H54 (cell line): ENCODE data around the gene IGF2BP1.

Experiments
- DNase-seq: peaks from one replicate; pipeline ENCODE4 v3.0.0; 2011; ENCODE audit warnings: low spot score, mixed read lengths; ENCODE audit not compliant: insufficient read length
- FAIRE-seq: peaks from 3 replicates; lab custom pipeline; 2011; peaks lifted over from hg19 to GRCh38; lab: Jason Lieb, UNC
- POLR2A ChIP-seq: IDR thresholded peaks from 2 replicates; pipeline ENCODE4 v1.6.1; 2011; ENCODE audit warnings: low read depth, mild to moderate bottlenecking, low read length

The IGF2BP1 gene

DNA sequence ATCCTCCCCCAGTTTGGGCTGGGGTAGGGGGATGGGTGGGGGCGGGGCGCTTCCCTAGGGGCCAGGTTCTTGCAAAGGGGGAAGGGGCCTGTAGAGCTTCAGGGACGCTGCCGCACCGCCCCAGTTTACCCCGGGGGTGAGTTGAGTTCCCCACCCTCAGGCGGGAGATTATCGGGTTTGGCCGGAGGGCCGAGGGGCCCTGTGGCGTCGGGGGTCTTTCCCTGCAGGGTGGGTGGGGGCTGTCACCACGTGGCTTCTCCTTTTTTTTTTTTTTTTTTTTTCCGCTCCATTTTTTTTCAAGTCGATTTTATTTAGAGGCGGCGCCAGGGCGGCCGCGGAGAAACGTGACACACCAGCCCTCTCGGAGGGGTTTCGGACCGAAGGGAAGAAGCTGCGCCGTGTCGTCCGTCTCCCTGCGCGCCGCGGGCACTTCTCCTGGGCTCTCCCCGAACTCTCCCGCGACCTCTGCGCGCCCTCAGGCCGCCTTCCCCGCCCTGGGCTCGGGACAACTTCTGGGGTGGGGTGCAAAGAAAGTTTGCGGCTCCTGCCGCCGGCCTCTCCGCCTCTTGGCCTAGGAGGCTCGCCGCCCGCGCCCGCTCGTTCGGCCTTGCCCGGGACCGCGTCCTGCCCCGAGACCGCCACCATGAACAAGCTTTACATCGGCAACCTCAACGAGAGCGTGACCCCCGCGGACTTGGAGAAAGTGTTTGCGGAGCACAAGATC, at the start of gene IGF2BP1:
Gene IGF2BP1, plus strand, starts transcription at position 283 of the 724 bp plus-strand sequence. Its CDS starts 361 bp downstream, at position 644.
- no peak for FAIRE-seq

DNA sequence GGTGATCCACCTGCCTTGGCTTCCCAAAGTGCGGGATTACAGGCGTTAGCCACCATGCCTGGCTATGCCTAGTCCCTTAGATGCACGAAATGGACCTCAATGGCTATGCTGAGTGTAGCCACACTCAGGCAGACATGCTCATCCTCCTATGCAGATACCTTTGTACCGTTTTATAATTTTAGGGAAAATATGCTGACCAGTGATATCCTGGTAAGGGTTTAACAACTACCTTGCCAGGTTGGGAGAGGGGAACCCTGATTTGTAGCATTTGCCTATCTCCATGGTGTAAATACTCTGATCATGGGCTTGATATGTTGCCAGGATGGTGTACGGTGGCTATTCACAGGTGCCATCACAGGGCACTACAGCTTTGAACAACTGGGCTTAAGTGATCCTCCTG, 45.6 kb upstream of the IGF2BP1 start:
- FAIRE-seq: no peak
- no peak for DNase-seq
- TF ChIP-seq POLR2A: no peak

More for the DNA sequence above, at the start of gene IGF2BP1:
- TF ChIP-seq POLR2A: peak; percentile 48
- no peak for DNase-seq

DNA sequence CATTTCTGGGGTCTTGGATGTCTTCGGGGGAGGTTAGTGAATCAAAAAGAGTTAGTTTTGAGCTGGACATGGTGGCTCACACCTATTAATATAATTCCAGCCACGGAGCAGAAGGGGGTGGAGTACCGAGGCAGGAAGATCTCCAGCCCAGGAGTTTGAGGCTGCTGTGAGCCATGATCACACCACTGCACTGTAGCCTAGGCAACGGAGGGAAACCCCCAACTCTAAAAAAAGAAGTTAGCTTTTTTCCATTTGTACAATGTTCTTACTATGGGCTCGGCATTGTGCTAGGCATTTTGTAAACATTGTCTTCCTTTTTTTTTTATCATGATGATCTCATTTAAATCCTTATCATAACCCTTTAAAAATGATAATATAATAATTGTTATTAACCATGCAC, 44.3 kb upstream of the IGF2BP1 start:
- FAIRE-seq (no peak), DNase-seq (no peak)
- TF ChIP-seq POLR2A: no peak

GRCh38 chr17:48954300-48954755, 42.9 kb upstream of the IGF2BP1 start:
- peak; percentile 30 for FAIRE-seq
- TF ChIP-seq POLR2A: no peak
- no peak for DNase-seq

DNA sequence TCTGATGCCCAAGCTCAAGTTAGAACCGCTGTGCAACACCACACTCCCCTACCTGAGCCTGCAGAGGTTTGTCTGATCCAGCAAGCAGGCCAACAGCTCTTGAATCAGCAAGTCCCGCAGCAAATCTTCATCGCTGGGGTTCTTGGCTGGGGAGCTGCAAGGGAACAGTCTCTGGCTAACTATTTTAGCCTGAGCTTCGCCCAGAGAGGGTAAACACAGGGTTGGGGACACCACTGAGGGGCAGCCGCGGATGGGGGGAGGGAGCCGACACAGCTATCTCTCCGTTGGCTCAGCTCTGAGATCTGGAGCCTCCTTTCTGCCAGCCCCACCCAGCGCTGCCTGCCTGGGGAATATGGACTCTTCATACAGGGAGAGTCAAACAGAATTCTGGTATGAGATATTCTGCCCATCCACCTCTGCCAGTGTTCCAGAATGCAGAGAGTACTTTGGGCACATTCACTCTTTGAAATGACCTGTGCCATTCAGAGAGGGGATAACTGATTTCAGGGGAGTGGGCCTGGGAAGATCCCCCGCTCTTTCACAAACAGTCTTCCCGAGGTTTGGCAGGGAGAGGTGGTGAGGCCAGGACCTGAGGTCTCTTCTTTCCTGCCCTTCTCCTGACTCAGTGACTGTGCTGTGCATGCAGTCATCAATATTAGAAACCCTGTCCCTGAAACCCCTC, 36.2 kb upstream of the IGF2BP1 start:
- no peak for TF ChIP-seq POLR2A
- FAIRE-seq (no peak), DNase-seq (no peak)

- DNase-seq (peak; percentile 83), FAIRE-seq (no peak)
- TF ChIP-seq POLR2A: peak; percentile 30; the same call in 1 of the 2 replicates
Observed at GRCh38 chr17:48961516-48962233, 35.5 kb upstream of the IGF2BP1 start.

DNA sequence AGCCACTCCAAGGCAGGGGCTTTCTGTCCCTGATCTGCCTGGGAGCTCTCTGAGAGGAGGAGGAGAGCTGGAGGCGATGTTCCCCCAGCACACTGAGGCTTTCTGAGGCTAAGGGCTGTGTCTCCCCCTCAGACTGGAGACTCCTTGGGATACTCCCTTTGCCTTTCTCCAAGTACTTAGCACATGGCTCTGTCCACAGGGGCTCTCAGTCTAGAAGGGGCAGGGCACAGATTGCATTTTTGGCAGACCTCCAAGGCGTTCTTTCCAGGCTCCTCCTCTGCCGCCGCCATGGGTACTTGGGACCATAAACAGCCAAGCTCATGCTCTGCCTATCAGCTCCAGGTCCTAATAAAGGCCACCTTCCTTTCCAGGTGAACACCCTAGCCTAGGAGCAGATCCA, 27.0 kb upstream of the IGF2BP1 start:
- DNase-seq (no peak), FAIRE-seq (no peak)
- no peak for TF ChIP-seq POLR2A

DNA sequence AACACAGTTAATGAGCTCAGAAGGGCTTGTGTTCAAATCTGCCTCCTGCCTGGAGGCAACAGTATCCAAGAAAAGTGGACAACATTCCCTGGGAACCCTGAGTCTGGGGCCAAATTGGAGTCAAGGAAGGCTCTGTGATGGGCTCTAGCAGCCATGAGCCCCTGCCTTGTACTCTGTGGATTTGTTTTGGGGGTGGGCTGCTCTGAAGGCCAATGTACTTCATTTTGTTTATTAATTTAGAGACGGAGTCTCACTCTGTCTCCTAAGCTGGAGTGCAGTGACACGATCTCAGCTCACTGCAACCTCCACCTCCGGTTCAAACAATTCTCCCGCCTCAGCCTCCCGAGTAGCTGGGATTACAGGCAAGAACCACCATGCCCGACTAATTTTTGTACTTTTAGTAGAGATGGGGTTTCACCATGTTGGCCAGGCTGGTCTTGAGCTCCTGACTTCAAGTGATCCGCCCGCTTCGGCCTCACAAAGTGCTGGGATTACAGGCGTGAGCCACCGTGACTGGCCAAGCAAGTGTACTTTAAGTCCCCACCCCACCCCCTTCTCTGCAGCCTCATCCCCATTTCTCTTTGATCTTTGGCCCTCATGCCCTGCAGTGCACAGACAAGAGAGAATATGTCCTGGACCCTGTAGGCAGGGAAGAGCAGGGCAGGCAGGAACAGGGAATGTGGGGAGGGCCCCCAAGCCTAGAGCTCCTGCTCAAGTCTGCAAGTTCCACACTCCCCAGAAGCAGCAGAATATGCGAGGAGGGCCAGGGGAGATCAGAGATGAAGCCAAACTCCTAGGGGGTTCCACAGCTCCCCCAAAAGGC, 26.1 kb upstream of the IGF2BP1 start:
- no peak for DNase-seq
- FAIRE-seq: no peak

DNA sequence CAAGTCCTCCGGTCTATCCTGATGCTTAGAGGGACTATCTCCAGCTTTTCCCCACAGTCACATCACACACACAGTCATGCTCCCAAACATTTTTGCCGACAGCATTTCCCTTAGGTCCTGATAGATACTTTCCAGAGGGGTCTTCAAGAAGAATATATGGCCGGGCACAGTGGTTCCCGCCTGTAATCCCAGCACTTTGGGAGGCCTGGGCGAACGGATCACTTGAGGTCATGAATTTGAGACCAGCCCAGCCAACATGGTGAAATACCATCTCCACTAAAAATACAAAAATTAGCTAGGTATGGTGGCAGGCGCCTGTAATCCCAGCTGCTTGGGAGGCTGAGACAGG, 24.5 kb upstream of the IGF2BP1 start:
- FAIRE-seq: no peak
- no peak for DNase-seq
- no peak for TF ChIP-seq POLR2A

More for the DNA sequence above, 26.1 kb upstream of the IGF2BP1 start:
- TF ChIP-seq POLR2A: no peak

GRCh38 chr17:48973806-48974205, 23.4 kb upstream of the IGF2BP1 start:
- DNase-seq (no peak), FAIRE-seq (no peak)
- TF ChIP-seq POLR2A: no peak

- TF ChIP-seq POLR2A: no peak
- FAIRE-seq: no peak
- no peak for DNase-seq
Observed at GRCh38 chr17:48981927-48982539, 15.2 kb upstream of the IGF2BP1 start.

DNA sequence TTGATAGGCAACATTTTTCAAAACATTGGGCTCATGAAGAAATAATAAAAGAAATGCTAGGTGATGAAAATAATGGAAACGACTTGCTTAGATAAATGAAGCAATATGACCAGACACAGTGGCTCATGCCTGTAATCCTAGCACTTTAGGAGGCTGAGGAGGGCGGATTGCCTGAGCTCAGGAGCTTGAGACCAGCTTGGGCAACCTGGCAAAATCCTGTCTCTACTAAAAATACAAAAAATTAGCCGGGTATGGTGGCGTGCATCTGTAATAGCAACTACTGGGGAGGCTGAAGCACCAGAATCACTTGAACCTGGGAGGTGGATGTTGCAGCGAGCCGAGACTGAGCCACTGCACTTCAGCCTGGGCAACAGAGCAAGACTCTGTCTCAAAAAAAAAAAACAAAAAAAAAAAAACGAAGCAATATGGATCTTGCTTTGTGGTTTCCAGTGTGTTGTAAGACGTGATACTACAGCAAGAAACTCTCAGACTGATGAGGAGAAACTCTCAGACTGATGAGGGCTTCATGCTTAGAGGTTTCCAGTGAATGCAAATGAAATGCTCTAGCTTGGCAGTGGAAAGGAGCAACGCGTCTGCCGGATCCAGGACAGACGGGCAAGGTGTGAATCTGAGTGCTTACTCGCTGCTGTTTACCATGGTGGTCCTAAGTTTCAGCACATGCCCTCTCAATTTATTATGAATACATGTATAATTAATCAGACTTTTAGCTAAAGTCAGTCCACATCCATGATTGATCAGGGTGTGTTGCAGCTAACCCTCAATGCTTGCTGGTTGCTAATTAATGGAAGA, 11.5 kb upstream of the IGF2BP1 start:
- FAIRE-seq (no peak), DNase-seq (no peak)
- TF ChIP-seq POLR2A: no peak

DNA sequence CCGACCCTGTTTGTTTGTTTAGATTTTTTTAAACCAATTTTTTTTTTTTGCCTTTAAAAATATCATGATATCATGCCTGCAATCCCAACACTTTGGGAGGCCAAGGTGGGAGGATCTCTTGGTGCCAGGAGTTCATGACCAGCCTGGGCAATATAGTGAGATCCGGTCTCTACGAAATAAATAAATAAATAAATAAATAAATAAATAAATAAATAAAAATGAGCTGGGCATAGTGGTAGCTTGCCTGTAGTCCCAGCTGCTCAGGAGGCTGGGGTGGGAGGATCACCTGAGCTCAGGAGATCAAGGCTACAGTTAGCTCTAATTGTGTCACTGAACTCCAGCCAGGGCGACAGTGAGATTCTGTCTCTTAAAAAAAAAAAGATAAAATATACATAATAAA, 8.1 kb upstream of the IGF2BP1 start:
- no peak for TF ChIP-seq POLR2A
- DNase-seq (no peak), FAIRE-seq (no peak)
